NCI-H187 (cell line): ENCODE data around the gene FOLR3.
A peak's percentile ranks its signal among the peaks of the same experiment; 100 is the strongest.
"Not testable (repeated sequence)": the region's sequence is repeated elsewhere in the genome, so short reads cannot be mapped to it uniquely, and the experiment has no call there.

Experiments used
- DNase-seq, 2 experiments: peaks; one replicate each; lab custom pipeline; 2025; lab: John Stamatoyannopoulos, UW

Gene FOLR3

DNA sequence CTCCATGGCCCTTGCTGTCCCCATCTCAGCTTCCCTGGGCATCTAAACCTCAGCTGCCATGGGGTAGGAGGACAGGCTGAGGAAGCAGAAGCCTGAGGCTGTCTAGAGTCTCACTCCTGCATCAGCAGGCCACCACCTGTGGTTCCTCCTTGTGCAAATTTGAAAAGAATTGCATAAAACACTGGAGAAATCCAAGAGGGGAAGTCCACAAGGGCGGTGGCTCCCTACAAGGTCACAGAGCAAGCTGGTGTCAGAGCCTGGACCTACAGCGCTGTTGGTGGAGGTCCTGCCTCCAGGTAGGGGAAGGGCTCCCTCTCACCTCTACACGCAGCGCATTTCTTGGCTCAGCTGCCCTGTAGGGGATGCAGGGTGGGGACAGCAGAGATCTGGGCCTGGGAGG, at the start of gene FOLR3:
TSS of gene FOLR3 (plus strand) at position 253 of the 400 bp plus-strand sequence. CDS start 228 bp downstream, outside the sequence.
- not testable (repeated sequence) for DNase-seq

DNA sequence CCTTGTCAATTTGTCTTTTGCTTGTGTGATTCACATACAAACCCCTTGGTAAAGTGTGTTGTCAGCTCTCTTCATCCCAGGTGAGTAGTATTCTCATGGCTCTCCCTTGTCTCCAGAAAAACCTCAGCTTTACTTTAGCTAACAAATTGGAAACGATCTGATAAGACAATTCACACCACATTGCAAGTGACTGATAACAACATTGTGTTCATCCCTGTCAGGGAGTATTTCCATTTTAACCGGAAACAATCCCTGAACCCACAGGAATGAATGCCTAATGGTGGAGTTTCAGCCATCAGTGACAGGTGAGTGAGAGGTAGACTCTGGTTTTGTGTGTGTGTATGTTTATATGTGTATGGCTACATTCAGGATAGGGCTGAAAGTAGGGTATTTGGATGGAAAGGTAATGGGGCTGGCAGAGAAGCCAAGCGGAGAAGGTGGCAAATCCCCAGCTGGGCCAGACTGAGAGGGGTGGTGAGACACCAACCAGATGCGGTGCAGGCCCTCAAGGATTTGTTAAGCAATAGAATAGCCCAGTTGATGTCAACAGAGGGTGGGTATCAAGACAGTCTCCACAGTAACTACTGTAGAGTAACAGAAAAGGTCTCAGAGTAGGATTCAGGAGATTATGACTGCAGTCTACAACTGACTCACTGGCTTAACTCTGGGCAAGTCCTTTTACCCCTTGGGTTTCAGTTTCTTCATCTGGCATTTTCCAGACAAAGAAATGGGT, 47.3 kb upstream of the FOLR3 start:
- no peak for DNase-seq

DNA sequence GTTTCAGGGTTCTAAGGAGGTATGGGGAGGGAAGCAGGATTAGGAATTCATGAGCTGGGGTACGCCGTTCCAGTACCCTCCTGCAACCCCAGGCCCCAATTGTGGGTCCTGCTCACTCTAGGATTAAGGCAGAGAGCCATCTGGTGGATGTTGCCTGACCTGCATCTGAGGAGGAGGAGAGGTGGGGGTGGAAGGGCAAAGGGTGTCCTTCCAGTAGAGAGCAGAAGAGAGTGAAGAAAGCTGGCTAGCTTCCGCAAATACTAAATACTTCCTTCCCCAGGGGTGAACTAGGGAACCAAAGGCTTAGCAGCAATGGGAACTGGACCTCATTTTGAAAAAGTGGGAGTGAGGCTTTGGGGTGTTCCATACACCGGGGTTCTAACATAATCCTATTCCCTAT, 44.2 kb upstream of the FOLR3 start:
- no peak for DNase-seq

DNA sequence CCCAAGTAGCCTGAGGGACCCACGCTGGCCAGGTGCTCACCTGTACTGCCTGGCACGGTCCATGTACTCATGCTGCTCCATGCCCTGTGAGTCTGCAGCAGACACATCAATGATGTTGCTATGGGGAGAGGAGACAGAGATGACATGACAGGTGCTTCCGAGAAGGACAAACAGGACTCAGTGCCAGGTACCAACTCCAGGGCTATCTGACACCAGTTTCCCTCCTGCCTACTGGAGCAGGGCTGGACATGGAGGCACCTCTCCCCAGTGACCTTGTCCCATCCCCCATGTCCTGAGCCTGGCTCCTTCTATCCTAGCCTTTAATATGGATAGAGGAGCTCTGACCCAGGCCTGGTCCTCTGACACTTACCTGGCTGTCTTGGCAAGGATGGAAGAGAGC, 36.8 kb upstream of the FOLR3 start:
- no peak for DNase-seq

DNA sequence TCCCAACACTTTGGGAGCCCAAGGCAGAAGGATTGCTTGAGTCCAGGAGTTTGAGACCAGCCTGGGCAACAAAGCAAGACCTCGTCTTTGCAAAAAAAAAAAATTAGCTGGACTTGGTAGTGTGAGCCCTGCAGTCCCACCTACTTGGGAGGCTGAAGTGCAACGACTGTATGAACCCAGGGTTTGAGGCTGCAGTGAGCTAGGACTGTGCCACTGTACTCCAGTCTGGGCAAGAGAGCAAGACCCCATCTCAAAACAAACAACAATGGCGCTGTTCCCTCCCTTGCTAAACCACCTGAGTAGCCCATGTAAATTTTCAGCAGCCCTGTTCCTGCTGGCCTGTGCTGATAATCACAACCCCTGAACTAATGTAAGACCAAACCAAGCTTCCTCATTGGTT, 35.5 kb upstream of the FOLR3 start:
- DNase-seq = no peak

DNA sequence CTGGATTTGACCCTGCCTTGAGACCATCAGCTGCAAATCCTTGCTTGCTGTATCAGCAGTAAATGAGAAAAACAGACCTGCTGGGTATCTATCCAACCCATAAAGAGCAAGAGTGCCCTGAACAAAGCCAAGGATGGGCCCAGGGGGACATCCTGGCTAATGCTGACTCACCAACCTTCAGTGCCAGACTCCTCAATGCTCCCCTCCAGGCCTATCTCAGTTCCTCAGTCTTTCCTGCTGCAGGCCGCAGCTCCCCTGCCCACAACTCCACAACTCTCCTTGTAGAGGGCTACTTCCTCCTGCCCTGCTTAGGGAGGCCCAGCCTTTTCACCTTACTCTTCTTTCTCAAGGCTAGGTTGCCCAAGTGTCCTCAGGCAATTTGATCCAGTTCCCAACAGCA, 35.1 kb upstream of the FOLR3 start:
- no peak for DNase-seq

DNA sequence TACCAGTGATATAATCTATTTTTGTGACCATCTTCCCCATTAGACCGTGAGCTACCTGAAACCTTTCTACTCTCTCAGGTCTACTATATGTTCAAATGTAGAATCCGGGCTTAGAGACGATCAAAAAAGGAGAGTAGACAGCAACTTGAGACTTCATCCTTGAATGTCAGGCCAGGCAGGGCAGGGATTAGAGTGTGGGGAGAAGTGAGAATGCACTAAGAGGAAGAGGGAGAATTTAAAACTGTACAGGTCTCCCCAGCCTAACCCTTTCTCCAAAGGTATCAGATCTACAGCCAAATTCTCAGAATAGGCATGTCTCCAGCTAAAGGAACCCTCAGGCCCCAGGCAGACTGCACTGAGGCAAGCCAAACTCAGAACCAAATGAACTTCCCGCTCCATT, 33.4 kb upstream of the FOLR3 start:
- no peak for DNase-seq

DNA sequence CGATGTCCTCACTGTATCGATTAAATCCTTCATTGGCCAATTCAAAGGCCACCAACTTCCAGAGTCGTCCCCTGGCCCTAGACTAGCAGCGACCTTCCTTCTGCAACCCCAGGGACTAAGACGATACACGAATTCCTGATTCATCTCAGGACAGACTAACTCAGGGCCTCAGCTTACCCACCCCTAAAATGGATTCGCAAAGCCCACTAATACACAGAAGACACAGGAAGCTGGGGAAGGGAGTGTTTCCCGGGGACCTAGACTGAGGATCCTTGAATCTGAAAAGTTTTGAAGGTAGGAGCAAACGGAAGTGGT, 32.9 kb upstream of the FOLR3 start:
- DNase-seq = no peak

DNA sequence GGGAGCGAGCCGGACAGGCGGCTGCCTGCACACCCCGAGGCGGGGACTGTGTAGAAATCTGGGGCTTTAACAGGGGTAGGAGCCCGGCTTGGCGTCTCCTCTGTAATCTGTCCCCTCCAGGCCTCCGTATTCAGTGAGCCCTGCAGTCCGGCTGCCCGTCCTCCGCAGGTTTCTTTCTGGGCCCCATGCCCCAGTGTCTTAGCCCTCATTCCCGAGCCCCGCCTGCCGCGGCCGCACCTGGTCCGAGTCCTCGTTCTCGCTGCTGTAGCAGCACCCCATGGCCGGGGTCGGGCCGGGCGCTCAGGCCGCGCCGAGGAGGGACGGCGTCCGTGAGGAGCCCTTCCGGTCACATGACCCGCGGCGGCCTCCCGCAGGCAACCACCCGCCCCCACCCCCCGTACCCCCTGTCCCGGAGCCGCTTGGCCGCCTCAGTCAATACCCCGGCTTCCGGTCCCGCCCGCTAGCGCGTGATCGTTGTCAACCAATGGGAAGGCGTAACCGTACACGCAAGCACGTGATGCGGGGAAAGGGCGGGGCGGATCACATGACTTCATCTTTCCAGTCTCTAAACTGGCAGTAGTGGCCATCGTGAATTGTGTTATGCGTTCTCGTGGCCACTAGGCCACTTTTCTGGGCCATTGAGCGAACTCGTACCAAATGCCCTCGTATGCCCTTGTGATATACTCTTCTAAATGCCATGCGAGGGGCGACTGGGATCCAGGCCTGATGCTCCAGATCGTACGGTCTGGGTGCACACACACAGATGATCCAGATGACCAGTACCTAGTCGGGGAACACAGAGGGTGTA, 32.4 kb upstream of the FOLR3 start, which contains the start of gene LAMTOR1:
TSS of gene LAMTOR1 (minus strand) at position 352 of the 808 bp plus-strand sequence. CDS start at position 279, 73 bp downstream.
- DNase-seq = peak; percentile 96

DNA sequence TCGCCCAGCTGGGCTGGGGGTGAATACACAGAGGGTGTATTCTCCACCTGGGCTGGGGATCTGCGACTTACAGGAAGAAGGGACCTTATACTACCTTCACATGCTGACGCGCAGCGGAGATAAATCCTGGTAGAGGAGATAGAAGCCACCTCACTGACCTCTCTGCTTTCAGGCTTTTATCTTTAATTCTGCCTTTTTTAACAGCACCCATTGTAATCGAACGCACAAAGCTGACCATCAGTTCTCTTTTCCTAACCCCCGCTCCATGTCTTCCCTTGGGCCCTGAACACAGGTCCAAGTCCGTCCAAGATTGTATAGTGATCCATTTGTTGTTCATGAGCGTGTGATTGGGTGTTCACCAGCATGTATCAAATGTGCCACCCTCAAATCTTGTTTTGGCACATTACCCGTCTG, 31.8 kb upstream of the FOLR3 start:
- no peak for DNase-seq

DNA sequence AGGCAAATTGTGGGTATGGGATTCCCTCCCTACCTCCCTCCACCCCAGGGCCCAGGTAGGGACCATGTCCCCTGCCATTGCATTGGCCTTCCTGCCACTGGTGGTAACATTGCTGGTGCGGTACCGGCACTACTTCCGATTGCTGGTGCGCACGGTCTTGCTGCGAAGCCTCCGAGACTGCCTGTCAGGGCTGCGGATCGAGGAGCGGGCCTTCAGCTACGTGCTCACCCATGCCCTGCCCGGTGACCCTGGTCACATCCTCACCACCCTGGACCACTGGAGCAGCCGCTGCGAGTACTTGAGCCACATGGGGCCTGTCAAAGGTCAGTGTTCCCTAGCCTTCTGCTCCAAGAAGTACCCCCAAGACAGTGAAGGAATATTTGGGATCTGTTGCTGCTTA, 29.6 kb upstream of the FOLR3 start, which contains the start of gene TOMT:
TSS of gene TOMT (plus strand) at position 37 of the 400 bp plus-strand sequence. CDS start at position 65, 28 bp downstream.
- DNase-seq = no peak

DNA sequence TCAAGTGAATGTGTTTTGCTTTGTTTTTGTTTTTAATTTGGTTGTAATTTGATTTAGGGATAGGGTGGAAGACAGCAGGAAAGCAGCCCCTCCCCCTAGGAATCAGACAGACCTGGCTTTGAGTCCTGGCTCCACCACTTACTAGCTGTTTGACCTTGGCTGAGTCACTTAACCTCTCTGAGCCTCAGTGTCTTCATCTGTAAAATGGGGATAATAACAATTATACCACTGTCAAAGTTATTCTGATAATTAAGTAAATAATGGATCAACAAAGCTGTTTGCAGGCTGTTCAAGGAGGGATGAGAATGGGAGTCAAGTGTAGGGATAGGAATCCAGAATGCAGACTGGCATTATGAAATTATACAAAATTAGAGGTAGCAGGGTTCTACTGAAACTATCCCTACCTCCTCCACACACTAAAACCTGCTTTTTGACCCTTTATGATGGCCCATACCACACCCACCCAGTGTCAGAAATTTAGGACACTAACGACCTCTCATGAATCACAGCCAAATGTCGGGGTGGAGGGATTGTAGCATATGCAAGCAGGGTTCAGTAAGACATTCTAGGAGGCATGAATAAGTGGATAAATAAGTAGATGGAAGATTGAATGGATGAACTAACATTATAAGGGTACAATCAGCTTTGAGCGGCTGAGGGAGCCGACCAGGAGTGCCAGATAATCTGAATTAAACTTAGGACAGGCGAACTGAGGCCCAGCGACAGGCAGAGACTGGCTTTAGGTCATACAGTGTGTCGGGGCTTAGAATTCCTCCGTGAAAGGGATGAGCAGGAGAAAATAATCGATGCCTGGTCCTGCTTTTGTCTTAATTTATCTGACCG, 24.0 kb upstream of the FOLR3 start:
- no peak for DNase-seq

DNA sequence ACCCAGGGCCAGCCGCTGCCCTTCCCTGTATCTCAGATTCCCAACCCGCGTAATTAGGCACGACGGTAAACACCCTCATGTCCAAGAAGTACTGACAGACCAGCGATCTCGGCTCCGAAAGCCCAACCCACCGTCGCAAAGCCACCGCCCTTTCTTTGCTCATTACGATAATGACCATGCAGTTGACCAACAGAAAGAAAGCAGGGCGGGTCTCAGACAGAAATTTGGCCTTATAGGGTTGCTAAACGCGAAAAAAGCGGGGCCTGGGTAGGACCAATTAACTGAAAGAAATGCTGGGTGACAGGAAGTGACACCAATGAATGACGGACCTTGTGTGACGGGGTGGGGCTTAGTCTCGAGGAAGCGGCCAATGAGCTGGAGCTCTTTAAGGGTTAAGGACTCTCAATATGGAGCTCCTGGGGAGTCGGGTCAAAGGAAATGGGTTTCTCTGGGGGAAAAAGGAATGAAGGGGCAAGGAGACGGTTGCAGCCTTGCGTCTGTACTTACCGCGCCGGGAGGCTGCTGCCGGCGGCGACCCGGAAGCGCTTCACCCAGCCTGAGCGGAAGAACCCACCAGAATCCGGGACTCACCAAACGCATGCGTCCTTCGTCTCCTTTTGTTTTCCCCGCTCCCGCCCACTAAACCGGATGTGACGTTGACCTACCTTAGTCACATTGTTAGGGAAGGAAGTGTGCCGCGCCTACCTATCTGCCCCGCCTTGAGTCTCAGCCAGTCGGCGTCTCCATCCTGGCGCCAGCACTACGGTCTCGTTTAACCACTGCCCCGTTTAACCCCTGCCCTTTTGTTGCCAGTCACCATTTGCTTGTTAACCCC, 23.2 kb upstream of the FOLR3 start, which contains the start of gene ANAPC15:
TSS of gene ANAPC15 (minus strand) at position 553 of the 835 bp plus-strand sequence. CDS start 1,419 bp downstream, outside the sequence.
- peak; percentile 97 to 99 for DNase-seq

DNA sequence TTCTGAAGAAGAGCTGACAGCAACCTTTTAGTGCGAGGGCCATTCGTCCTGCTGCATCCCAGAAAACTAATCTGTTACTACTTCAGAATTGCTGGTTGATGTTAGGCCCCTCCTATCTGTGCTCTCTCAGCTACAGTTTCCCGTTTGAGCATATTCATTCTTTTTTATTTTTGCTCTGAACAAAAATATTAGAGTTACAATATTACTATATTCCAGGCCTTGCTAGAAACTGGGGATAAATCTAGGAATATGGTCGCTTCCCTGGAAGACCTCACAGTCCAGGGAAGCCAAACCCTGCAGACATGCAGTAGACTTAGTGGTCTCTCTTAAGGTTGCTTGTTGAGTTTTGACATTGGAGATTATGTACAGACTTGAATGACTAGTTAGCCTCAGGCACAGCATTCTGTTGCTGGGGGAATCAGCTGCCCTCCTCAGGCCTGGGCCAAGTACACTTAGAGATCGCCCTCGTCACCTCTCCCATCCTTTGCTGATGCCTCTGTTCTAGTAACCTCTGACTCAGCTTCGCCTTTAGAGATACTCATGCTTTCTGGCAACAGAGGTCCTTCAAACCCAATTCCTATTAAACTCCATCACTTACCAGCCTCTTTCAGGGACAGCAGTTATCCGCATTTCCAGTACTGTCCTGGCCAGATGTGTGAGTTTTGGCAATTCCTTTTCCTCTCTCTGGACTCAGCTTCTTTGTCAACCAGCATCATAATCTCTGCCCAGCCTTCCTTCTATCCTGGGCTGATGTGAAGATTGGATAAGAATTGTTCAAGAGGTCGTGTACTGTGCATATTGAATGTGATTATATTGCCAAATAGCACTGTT, 22.3 kb upstream of the FOLR3 start:
- DNase-seq = no peak

DNA sequence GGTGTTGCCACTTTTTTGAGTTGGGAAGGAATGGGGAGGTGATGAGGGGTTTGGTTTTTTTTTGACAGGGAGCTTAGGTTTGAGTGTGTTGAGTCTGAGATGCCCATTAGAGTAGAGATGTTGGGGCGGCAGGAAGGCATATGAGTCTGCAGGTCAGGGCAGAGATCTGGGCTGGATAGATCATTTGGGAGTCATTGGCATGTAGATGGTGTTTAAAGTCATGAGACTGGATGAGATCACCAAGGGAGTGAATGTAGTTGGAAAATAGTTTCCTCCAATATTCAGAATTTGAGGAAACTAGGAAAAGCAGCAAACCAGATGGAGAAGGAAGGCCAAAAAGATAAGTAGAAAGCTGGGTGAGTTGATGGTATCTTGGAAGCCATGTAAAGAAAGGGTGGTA, 21.0 kb upstream of the FOLR3 start:
- no peak for DNase-seq

DNA sequence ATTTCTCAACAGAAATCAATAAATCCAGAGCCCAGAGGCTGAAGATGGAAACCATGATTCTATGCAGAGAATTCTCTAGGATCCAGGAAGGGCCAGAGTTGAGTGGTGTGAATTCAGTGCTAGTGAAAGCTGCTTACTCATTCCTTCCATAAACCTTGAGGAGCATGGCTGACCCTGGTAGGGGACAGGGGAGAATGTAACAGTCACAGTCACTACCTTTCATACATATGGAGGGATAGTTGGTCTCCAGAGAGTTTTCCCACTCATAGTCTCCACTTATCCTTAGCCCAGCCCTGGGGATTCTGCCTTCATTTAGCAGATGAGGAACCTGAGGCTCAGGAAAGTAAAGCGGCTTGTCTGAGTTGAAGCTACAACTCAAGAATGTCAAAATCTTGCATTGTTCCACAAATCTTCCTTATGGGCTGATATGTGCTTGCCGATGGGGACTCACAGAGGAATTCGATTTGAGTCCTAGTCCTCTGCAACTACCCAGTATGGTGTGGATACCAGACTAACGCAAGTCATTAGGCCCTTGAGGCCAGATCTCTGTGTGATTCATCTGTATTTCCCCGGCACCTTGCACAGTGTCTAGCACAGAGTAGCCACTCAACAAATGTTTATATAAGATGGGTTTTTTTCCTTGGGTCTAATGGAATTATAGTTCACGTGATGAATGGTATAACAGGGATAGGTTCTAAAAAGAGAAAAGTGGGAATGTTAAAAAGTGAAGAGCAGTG, 19.3 kb upstream of the FOLR3 start:
- no peak for DNase-seq

DNA sequence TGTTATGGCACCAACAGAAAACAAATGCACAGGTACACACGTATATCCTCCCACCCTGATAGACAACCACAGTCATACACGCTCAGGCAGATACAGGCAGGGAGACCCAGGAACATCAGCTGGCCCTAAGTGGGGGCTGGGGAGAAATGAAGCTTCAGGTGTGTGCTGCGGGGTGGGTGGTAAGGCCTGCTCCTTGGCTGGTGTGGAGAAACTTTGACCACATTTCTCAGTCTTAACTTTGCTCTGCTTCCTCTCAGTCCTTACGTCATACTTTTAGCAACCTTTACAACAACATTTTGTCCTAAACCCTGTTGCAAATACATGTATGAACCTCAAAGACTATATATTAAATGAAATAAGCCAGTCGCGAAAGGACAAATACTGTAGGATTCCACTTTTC, 16.3 kb upstream of the FOLR3 start:
- DNase-seq = no peak

DNA sequence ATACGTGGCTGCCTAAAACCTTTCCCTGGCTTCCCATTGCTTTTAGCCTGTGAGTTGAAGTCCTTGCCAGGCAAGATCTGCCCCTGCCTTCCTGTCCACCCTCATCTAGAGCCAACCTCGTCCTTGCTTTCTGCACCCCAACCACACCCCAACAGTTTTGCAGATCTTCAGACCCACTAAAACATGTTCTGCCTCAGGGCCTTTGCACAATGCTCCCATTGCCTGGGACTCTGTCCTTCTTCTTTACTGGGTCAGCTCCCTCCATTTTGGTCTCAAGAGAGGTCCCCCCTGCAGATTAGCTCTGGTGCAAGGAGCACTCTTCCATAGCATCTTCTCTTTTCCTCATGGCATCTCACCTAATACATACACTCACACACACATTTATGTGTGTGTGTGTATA, 14.6 kb upstream of the FOLR3 start:
- DNase-seq = no peak

DNA sequence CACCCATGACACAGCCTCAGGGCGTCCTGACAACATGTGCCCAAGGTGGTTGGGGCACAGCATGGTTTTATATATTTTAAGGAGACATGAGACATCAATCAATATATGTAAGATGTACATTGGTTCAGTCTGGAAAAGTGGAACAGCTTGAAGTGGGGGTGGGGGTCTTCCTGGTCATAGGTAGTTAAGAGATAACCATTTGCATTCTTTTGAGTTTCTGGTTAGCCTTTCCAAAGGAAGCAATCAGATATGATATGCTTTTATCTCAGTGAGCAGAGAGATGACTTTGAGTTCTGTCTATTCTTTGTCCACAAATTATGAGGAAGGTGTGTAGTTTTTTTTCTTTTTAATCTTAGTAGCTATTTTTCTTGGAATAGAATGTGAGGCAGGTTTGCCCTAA, 12.9 kb upstream of the FOLR3 start:
- DNase-seq = no peak
